HG02884 (cell line): ENCODE results near the gene KCNH2.

Experiments
- ATAC-seq: cut with Tn5 transposase; IDR thresholded peaks from one replicate; pipeline ENCODE4 v1.9.1; 2021; ENCODE audit warnings: mild to moderate bottlenecking, moderate library complexity; ENCODE audit not compliant: unreplicated experiment

The KCNH2 gene

GRCh38 chr7:150950496-150951180 lies 27.5 kb downstream of the KCNH2 start:
- no peak for ATAC-seq

- ATAC-seq: no peak
These were observed 28.1 kb downstream of the KCNH2 start for GRCh38 chr7:150949971-150950491.

- ATAC-seq: no peak
These were observed 28.6 kb downstream of the KCNH2 start for GRCh38 chr7:150949564-150949963.

DNA sequence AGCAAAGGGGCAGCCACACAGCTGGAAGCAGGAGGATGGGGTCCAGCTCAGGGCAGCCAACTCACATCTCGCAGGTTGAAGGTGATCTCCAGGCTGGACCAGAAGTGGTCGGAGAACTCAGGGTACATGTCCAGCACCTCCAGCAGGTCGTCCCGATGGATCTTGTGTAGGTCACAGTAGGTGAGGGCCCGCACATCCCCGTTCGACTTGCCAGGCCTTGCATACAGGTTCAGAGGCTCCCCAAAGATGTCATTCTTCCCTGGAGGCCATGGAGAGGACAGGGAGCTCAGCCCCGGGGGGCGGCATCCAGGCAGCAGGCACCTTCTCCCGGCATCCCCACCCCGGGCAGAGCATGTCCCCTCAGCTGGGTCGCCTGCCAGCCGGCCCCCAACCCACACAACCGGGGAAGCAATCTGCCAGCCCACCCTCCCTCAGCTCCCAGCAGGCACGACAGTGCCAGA lies 29.3 kb downstream of the KCNH2 start:
- ATAC-seq: no peak

DNA sequence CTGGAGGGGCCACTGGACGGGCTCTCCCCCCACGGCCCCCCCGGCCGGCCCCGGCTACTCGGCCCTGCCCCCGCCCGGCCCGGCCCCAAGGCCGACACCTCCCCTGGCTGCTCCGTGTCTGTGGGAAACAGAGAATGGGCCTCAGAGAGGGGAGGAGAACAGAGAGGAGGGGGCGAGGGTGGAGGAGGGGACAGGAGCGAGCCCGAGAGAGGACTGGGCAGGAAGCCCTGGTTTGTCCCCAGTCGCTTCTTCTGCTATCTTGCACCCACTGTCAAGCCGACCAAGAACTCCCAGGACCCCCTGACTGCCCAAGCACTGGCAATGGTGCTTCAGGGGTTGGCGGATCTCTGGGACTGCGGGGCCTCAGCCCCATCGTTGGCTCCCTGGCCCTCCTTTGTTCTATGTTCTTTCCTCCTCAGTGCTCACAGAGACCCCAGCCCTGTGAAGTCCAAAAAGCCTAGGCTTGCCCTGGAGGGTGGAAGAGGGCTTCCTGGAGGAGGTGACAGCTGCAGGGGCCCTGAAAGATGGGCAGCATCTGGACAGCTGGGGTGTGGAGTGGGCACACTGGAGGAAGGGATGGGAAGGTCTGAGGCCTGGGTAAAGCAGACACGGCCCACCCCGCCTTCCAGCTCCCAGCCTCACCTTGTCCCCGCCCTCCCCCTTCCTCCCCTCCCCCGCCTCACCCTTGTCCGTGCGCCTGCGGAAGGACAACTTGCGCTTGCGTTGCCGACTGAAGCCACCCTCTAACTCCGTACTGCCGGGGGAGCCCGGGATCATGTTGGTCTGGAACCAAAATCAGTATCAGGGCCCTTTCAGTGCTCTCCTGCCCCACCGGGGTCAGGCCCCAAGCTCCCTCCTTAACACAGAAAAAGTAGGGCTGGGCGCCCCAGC lies 30.1 kb downstream of the KCNH2 start:
- ATAC-seq: no peak

DNA sequence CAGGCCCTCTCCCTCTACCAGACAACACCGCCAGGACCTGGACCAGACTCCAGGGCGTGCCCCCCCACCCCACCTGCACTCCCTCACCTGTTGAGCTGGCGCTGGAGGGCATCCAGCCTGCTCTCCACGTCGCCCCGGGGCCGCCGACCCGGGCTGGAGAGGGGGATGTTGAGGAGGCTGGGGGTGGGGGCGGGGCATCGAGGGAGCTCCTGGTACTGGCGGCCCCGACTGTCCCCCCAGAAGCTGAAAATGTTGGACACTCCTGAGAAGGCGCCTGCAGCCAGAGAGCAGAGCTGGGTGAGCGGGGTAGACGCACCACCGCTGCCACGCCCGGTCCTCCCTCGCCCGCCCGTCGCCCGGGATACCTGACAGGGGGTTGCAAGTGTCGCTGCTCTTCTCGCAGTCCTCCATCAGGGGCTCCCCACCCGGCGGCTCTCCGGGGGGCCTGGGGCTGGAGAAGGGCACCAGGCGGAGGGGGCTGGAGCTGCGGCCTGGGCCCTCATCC lies 30.8 kb downstream of the KCNH2 start:
- no peak for ATAC-seq

- ATAC-seq: no peak
These were observed 31.5 kb downstream of the KCNH2 start for GRCh38 chr7:150946421-150947240.

- no peak for ATAC-seq
These were observed 32.2 kb downstream of the KCNH2 start for GRCh38 chr7:150945853-150946420.

GRCh38 chr7:150945171-150945852 lies 32.8 kb downstream of the KCNH2 start:
- no peak for ATAC-seq

DNA sequence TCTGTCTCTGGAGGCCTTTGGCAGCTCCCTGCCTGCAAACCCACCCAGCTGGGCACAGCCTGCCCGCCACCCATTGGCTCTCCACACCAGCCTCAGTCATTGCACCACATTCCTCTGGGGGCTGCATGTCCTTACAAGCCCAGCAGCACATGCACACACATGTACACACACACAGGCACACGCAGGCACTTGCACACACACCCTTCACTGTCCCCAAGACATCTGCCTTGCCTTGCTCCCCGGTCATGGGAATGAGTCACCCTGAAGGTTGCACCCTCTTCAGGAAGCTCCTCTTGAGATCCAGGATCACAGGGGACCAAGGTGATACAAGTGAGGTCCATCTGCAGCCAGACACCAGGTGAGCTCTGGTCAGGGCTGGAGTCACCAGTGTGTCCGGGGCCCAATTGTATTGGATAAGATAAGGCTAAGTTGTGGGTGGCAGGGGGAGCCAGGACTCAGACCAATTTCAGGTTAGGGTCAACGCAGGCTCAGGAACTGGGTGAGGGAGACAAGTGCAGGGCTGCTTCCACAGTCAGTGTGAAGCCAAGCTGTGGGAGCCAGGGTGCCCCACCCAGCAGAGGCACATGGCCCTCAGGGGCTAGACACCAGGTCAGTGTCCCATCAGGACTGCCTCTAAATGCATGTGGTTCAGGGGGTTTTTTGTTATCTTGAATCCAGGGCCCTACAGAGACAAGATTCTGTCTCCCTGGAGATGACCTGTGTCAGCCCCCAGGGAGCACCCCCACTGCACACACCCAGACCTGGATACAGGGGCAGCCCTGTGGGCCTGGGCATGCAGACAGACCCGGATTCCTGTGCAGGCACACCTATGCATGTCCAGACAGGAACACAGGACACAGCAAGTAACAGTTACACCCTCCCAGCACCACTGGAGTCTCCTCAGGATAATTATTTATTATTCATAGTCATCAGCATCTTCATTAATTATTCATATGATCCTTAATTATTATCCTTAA lies 33.8 kb downstream of the KCNH2 start:
- ATAC-seq: no peak

GRCh38 chr7:150943453-150943814 lies 34.7 kb downstream of the KCNH2 start:
- no peak for ATAC-seq

GRCh38 chr7:150942591-150943452 lies 35.3 kb downstream of the KCNH2 start:
- no peak for ATAC-seq

- no peak for ATAC-seq
These were observed 36.0 kb downstream of the KCNH2 start for GRCh38 chr7:150942001-150942590.

DNA sequence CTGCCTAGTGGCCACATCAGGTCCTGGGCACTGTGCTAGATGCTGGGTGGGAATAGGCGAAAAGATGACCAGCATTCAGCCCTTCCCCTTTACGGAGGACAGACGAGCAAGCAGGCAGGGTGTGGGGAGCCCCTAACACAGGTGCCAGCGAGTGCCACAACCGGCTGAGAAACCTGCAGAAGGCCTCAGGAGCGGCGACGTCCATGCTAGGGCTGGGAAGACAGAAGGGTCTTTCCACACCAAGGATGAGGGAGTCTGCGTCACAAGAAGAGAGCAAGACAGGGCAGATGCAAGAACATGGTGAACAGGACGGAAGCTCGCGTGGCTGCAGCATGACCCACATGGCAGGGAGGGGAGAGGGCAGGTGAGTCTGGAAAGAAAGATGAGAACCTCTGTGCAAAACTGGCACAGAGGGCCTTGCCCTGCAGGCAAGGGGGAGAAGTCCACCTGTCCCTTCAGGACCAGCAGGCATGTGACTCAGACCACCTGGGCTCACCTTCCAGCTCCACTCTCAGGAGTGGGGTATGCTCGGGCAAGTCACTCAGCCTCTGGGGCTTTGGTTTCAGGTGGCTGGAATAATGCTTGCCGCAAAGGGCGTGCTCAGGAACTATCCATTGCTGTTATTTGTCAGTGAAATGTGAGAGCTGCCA lies 36.6 kb downstream of the KCNH2 start:
- ATAC-seq: no peak

DNA sequence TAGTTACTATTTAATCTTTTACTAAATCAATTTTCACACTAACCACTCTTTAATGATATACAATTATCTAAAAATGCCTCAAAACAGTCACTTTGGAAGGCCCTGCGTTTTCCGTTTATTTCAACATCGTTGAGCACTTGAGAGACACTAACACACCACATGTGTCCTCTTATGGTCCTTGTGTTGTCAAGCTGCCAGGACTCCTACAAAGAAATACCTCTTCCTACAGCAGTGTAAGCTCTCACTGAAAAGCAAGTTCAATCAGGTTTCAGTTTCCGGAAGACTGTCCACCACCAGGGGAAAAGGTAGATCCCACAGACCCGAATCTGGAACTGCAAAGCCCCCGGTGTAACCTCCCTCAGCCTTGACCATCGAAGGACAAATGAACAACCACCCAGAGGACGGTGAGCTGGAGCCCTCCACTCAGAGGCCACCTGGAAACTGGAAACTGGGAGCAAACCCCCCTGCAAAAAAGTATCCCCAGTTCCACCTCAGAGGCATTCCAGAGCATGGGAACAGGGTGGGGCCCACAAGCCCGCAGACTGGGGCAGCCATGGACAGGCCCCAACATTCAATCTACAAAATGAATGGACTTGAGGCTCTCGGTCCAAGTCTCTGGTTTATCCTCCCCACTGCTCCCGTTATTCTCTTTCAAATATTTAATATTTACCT lies 37.6 kb downstream of the KCNH2 start:
- no peak for ATAC-seq

DNA sequence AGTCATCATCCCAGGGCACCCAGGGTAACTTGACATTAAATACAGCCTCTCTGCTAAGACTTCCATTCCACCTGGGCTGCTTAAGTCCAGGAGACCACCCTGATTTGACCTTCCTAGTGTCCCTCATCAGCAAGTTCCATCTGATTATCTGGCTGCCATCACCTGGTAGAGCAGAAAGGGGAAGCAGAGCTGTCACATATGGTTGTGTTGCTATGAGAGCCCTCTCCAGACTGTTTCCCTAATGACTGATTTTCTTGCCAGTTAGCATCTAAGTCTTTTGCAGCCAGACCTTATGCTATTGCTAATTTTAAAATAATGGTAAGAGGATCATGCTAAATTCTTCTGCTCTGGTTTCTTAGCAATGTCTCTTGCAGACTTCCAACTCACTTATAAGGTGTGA lies 38.7 kb downstream of the KCNH2 start:
- ATAC-seq: no peak
